ENCODE results near the gene ADARB2.

The ADARB2 gene

GRCh38 chr10:1515780-1516491 lies 221.4 kb downstream of the ADARB2 start:
- no peak for DNase-seq

- DNase-seq, result no peak
These were observed 222.1 kb downstream of the ADARB2 start for GRCh38 chr10:1515121-1515779.

- DNase-seq, result no peak
These were observed 222.6 kb downstream of the ADARB2 start for GRCh38 chr10:1514681-1515080.

GRCh38 chr10:1513221-1513620 lies 224.1 kb downstream of the ADARB2 start:
- DNase-seq, result no peak

GRCh38 chr10:1509011-1509530 lies 228.3 kb downstream of the ADARB2 start:
- DNase-seq, result no peak

GRCh38 chr10:1508096-1508495 lies 229.2 kb downstream of the ADARB2 start:
- no peak for DNase-seq

- no peak for DNase-seq
These were observed 229.9 kb downstream of the ADARB2 start for GRCh38 chr10:1507436-1507835.

- DNase-seq, result no peak
These were observed 232.4 kb downstream of the ADARB2 start for GRCh38 chr10:1504940-1505339.

GRCh38 chr10:1504286-1504685 lies 233.0 kb downstream of the ADARB2 start:
- no peak for DNase-seq

GRCh38 chr10:1502451-1502850 lies 234.9 kb downstream of the ADARB2 start:
- no peak for DNase-seq

- no peak for DNase-seq
These were observed 237.9 kb downstream of the ADARB2 start for GRCh38 chr10:1499359-1499957.

- no peak for DNase-seq
These were observed 238.5 kb downstream of the ADARB2 start for GRCh38 chr10:1498746-1499358.

- no peak for DNase-seq
These were observed 241.3 kb downstream of the ADARB2 start for GRCh38 chr10:1495915-1496517.

GRCh38 chr10:1492641-1493040 lies 244.7 kb downstream of the ADARB2 start:
- no peak for DNase-seq

GRCh38 chr10:1491901-1492300 lies 245.4 kb downstream of the ADARB2 start:
- no peak for DNase-seq

GRCh38 chr10:1489801-1490200 lies 247.5 kb downstream of the ADARB2 start:
- DNase-seq, result no peak

- DNase-seq, result no peak
These were observed 248.3 kb downstream of the ADARB2 start for GRCh38 chr10:1488970-1489548.

GRCh38 chr10:1486841-1487687 lies 250.3 kb downstream of the ADARB2 start:
- no peak for DNase-seq

- DNase-seq, result no peak
These were observed 252.0 kb downstream of the ADARB2 start for GRCh38 chr10:1485357-1485756.

GRCh38 chr10:1483826-1484225 lies 253.5 kb downstream of the ADARB2 start:
- no peak for DNase-seq

GRCh38 chr10:1483246-1483645 lies 254.1 kb downstream of the ADARB2 start:
- DNase-seq, result no peak

- DNase-seq, result no peak
These were observed 259.7 kb downstream of the ADARB2 start for GRCh38 chr10:1477578-1477977.

Measured in NCI-H2029 treated with DMSO at 0.1 percent for 48 hours (cell line).